B cell (primary cell): ENCODE measurements around the gene TMEM44.

ENCODE experiments used
- CTCF ChIP-seq: fragments of 200-600 bp; IDR thresholded peaks from one replicate; pipeline ENCODE4 v1.8.0; 2022; ENCODE audit warnings: antibody characterized with exemption, mild to moderate bottlenecking
- EZH2 ChIP-seq: IDR thresholded peaks from 2 replicates; pipeline ENCODE4 v1.6.1; 2012; ENCODE audit warnings: borderline replicate concordance, low read depth, mild to moderate bottlenecking, moderate library complexity, low read length; ENCODE audit not compliant: insufficient read depth, poor library complexity, severe bottlenecking

GRCh38 chr3:194661374-194661773 lies 28.2 kb upstream of the TMEM44 start:
- TF ChIP-seq CTCF (no peak), EZH2 (no peak)
